Kidney (tissue), 14 donors: ENCODE data around the gene ATP1B3. TPM values are rescaled to one million over a fixed set of nuclear protein-coding genes. Genes with fewer than 3 reads are reported as not detected.

Source experiments
- DNase-seq, 5 donors: peaks; one replicate each; pipeline ENCODE4 v3.0.0-alpha.2; 2013 to 2020
- FAIRE-seq: peaks from 2 replicates; lab custom pipeline; 2012; peaks lifted over from hg19 to GRCh38; lab: Jason Lieb, UNC
- H3K27ac ChIP-seq, 2 donors: one replicate each; pipeline ENCODE4 v1.7.0; 2013; ENCODE audit warnings: low read depth in 2 of 2, low read length in 2 of 2, inconsistent platforms in 1 of 2
- H3K27me3 ChIP-seq: one replicate; pipeline ENCODE4 v1.7.1; 2013; ENCODE audit warnings: low read length, inconsistent platforms; ENCODE audit not compliant: control insufficient read depth, insufficient read depth
- H3K36me3 ChIP-seq, 3 donors: one replicate each; pipeline versions ENCODE4 v1.7.0 to v1.7.1; 2013; ENCODE audit warnings: low read length in 3 of 3, control low read depth in 1 of 3, inconsistent platforms in 1 of 3; ENCODE audit not compliant: insufficient read depth in 3 of 3, control insufficient read depth in 2 of 3
- H3K4me1 ChIP-seq, 3 donors: one replicate each; pipeline versions ENCODE4 v1.7.0 to v1.7.1; 2013; ENCODE audit warnings: low read length in 3 of 3, inconsistent platforms in 1 of 3, low read depth in 1 of 3; ENCODE audit not compliant: control insufficient read depth in 2 of 3, insufficient read depth in 2 of 3
- H3K4me3 ChIP-seq, 3 donors: one replicate each; pipeline versions ENCODE4 v1.7.0 to v1.8.1; 2013; ENCODE audit warnings: low read length in 3 of 3, control low read depth in 1 of 3, inconsistent platforms in 1 of 3
- H3K9ac ChIP-seq, 3 donors: one replicate each; pipeline versions ENCODE4 v1.7.0 to v1.7.1; 2013; ENCODE audit warnings: low read length in 3 of 3, control low read depth in 1 of 3, inconsistent platforms in 1 of 3
- H3K9me3 ChIP-seq, 3 donors: one replicate each; pipeline versions ENCODE4 v1.7.0 to v1.7.1; 2013; ENCODE audit warnings: low read length in 3 of 3, control low read depth in 1 of 3, inconsistent platforms in 1 of 3; ENCODE audit not compliant: control insufficient read depth in 2 of 3, insufficient read depth in 1 of 3
- CTCF ChIP-seq: IDR thresholded peaks from 3 replicates; pipeline ENCODE4 v1.5.1; 2012; ENCODE audit warnings: mild to moderate bottlenecking, moderate library complexity, borderline replicate concordance; ENCODE audit not compliant: insufficient read depth; ENCODE audit errors: extremely low read depth
- intact Hi-C: fragments of 100-400 bp; cut with DNase I; formaldehyde crosslinking; loops from one replicate; pipeline ENCODE4 v1.11.1; 2022
- polyA plus RNA-seq: library from polyadenylated mRNA; stranded (reverse); fragments of 350-450 nt; fragmentation: Illumina TruSeq; extraction: RNeasy Lipid Tissue Mini Kit (QIAGEN cat#74804); gene quantifications from one replicate; pipeline ENCODE4 v1.2.3, GENCODE V29; 2014; ENCODE audit warnings: low read depth, low replicate concordance; ENCODE audit not compliant: insufficient read depth
- total RNA-seq: library from RNA; stranded (reverse); fragmentation: NEBNext Ultra II Directional; extraction: Animal tissue kit (Norgen Biotek cat#: 25700); gene quantifications from one replicate; pipeline ENCODE4 v1.2.1, GENCODE V29; 2021
- donor health status: control.
- donor health status: control.
- donor health status: control.
- donor health status: control.
- donor health status: control.
- donor health status: DM: yes; HTN: yes; CAD: no.
- donor health status: Normal renal cell carcinoma (clear cell type).

Gene ATP1B3
- total and polyA plus RNA-seq, 2 donors from 2014 or later = 110 to 195 TPM

DNA sequence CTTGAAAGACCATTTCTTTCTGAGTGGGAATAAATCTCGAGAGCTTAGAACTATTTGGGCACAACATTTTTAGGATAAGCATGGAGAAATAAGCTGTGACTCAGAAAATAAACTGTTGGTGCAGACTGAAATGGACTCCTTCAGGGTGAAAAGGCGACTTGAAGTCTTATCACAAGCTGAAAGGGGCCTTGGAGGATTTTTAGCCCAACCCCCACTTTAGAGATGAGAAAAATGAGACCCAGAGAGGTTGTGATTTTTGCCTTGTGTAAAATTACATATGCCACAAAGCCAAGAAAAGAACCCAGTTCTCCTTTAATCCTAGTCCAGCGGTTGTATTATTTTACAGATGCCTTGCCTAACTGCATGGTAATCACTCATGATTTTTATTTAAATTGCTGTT, 1.5 kb downstream of the ATP1B3 start:
- Histone ChIP-seq H3K36me3 (no peaks in the 10 kb centered on the region), H3K27me3 (no peaks in the 10 kb centered on the region), H3K4me1 (peaks cover 0 to 4% (median 0%) of the 10 kb centered on the region in 3 donors), H3K9me3 (no peaks in the 10 kb centered on the region), H3K9ac (peak overlapping the region; percentile 69 to 75 (median 74)), H3K4me3 (peak overlapping the region; percentile 71 to 85 (median 78)), H3K27ac (peak overlapping the region in 1 of 2 donors; percentile 82)
- intact Hi-C loops = no loop called here
- DNase-seq (peak in 2 of 5 donors; percentile 36 to 42), FAIRE-seq (no peak)
- no peak for TF ChIP-seq CTCF

GRCh38 chr3:141878326-141878725, 1.9 kb downstream of the ATP1B3 start:
- no peak for DNase-seq
- Histone ChIP-seq H3K9ac (peak overlapping the region in 2 of 3 donors; percentile 11 to 75), H3K27me3 (no peaks in the 10 kb centered on the region), H3K36me3 (no peaks in the 10 kb centered on the region), H3K9me3 (no peaks in the 10 kb centered on the region), H3K27ac (no peak overlapping the region), H3K4me1 (peaks cover 0 to 4% (median 0%) of the 10 kb centered on the region in 3 donors), H3K4me3 (peak overlapping the region; percentile 71 to 85 (median 78))
- no peak for TF ChIP-seq CTCF
- intact Hi-C loops = no loop called here
- FAIRE-seq = no peak

DNA sequence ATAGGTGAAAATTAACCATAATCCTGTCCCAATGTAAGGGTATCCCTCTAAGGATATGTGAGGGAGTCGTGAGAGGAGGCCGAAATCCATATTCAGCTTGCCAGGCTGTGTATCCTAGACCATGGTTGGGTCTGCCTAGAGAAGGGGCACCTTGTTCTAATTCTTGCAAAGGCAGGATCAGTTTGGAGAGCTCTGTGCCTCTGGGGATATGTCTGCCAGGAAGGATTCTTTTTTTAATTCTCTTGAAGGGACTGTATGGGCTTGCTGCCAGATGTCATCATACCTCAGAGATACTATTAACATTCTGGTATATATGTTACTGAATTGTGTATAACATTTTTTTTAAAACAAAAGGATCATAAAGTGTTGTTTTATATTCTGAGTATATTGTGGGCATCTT, 2.4 kb downstream of the ATP1B3 start:
- H3K9me3 ChIP-seq = no peaks in the 10 kb centered on the region
- H3K36me3 ChIP-seq = no peaks in the 10 kb centered on the region
- peaks cover 0 to 4% (median 0%) of the 10 kb centered on the region in 3 donors for H3K4me1 ChIP-seq
- FAIRE-seq (no peak), DNase-seq (no peak)
- no peak overlapping the region for H3K27ac ChIP-seq
- peak overlapping the region in 1 of 3 donors; percentile 6 for H3K9ac ChIP-seq
- peak overlapping the region in 2 of 3 donors; percentile 71 to 78 for H3K4me3 ChIP-seq
- TF ChIP-seq CTCF = no peak
- no peaks in the 10 kb centered on the region for H3K27me3 ChIP-seq
- intact Hi-C loops = no loop called here

DNA sequence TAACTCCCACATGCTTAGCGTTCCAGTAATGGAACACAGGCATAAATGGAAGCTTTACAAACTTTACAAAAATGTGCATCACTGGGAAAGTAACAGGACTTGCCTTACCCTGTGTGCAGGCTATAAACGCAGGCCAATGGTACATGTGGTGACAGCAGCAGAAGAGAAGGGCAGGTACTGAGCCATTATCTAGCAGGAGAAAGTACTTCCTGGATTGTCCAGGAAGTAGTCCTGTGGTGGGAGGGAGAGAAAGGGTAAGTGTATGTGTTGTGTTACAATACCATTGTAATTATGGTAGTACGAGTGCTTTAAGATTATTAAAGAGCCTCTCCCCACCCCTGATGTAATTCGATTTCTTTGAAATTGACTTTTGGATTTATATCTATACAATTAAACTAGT, 5.3 kb downstream of the ATP1B3 start:
- DNase-seq (no peak), FAIRE-seq (no peak)
- no peaks in the 10 kb centered on the region for H3K9me3 ChIP-seq
- H3K27me3 ChIP-seq = no peaks in the 10 kb centered on the region
- no peak overlapping the region for H3K4me3 ChIP-seq
- no peak overlapping the region for H3K27ac ChIP-seq
- peaks cover 0 to 4% (median 0%) of the 10 kb centered on the region in 3 donors for H3K4me1 ChIP-seq
- no peaks in the 10 kb centered on the region for H3K36me3 ChIP-seq
- TF ChIP-seq CTCF = no peak
- intact Hi-C loops = no loop called here
- no peak overlapping the region for H3K9ac ChIP-seq
